ENCODE data around the gene CNTNAP2.

The CNTNAP2 gene

DNA sequence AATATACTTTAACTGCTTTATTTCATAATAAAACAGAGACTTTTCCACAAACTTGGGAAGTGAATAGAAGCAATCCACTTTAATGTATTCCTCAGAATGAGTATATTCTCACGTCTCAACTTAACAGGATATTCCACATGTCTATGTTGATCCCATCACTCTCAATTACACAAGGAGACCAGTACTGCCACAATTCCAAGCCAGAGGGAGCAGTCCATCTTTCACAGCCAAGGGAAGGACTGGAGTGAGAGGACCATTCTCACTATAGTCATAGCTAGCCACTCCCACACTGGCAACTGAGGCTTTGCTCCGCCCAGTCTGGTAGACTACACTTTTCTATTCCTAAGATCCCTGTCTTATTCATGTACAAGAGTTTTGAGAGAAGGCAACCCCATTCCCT is 553.9 kb downstream of the CNTNAP2 start:
- H3K4me1 ChIP-seq = no peaks in the 10 kb centered on the region
- H4K20me1 ChIP-seq = no peaks in the 10 kb centered on the region
- H3K4me3 ChIP-seq = no peak overlapping the region
- peaks cover 5% of the 10 kb centered on the region; the same call in 1 of the 2 replicates for H3K9me3 ChIP-seq
- no peak overlapping the region for H3K9ac ChIP-seq
- no peak overlapping the region for H3K4me2 ChIP-seq
- TF ChIP-seq Cebpa-rat (IDR thresholded peaks at IDR 0.05) = no peak
- H3K27me3 ChIP-seq = no peaks in the 10 kb centered on the region
- no peaks in the 10 kb centered on the region for H3K36me3 ChIP-seq
- no peak overlapping the region for H3K27ac ChIP-seq

DNA sequence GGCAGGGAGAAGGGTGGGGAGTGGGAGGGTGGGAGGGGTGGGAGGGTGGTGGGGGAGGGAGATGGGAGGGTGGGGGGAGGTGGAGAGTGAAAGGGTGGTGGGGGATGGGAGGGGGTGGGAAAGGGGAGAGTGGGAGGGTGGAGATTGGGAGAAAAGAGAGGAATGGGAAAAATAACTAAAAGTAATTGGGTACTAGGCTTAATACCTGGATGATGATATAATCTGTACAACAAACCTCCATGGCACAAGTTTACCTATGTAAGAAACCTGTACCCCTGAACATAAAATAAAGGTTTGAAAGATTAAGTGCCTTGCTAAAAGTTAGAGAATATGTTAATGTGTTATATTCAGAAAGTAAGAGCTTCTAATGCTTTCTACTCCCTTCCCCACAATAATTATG is 564.9 kb downstream of the CNTNAP2 start:
- H4K20me1 ChIP-seq = no peaks in the 10 kb centered on the region

DNA sequence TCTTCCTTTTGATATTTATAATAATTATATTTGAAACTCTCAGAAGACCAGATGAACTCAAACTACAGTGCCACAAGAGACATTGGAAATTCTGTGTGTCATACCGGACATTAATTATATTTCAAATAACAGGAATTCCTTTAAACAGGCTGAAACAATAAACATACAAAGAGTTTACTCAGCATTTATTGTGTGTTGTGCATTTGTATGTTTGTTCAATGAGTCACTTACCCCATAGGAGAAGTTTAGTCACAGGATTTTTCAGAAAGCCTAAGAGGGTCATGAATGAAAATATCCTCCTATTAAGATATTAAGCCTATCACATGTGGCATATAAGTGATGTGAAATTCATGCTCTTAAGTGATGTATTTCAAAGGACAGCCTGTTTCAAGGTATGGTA is 566.8 kb downstream of the CNTNAP2 start:
- H3K27me3 ChIP-seq = no peaks in the 10 kb centered on the region
- no peaks in the 10 kb centered on the region for H3K36me3 ChIP-seq
- H4K20me1 ChIP-seq = no peaks in the 10 kb centered on the region
- H3K4me1 ChIP-seq = no peaks in the 10 kb centered on the region
- no peak overlapping the region for H3K27ac ChIP-seq
- no peak overlapping the region for H3K9ac ChIP-seq
- no peak overlapping the region for H3K4me2 ChIP-seq
- no peak for TF ChIP-seq Cebpa-rat (IDR thresholded peaks at IDR 0.05)
- no peak overlapping the region for H3K4me3 ChIP-seq
- no peaks in the 10 kb centered on the region for H3K9me3 ChIP-seq

More for the DNA sequence above, 564.9 kb downstream of the CNTNAP2 start:
- no peaks in the 10 kb centered on the region for H3K9me3 ChIP-seq
- no peak overlapping the region for H3K9ac ChIP-seq
- H3K36me3 ChIP-seq = no peaks in the 10 kb centered on the region
- H3K27ac ChIP-seq = no peak overlapping the region
- H3K27me3 ChIP-seq = no peaks in the 10 kb centered on the region
- no peak overlapping the region for H3K4me3 ChIP-seq
- no peaks in the 10 kb centered on the region for H3K4me1 ChIP-seq
- no peak for TF ChIP-seq Cebpa-rat (IDR thresholded peaks at IDR 0.05)
- H3K4me2 ChIP-seq = no peak overlapping the region

DNA sequence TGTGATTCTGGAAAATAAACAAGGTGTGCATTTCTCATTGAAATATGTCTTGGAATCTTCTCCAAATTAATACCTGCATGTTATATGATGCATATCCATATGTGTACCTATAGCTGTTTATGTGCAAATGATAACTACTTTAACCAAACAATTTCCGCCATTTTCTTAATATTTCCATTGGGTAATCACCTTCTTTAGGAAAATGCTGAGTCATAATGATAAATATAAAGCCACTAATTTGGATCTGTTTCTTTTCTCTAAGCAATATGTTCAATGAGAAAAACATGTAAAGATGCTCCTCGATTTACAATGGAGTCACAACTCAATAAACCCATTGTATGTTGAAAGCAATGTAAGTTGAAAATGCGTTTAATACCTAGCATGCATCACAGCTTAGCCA is 574.4 kb downstream of the CNTNAP2 start:
- no peak for TF ChIP-seq Cebpa-rat (IDR thresholded peaks at IDR 0.05)
- Histone ChIP-seq H3K27ac (no peak overlapping the region), H3K27me3 (no peaks in the 10 kb centered on the region), H3K4me1 (no peaks in the 10 kb centered on the region; the same call in 1 of the 2 replicates), H3K4me3 (no peak overlapping the region), H3K9ac (no peak overlapping the region), H4K20me1 (no peaks in the 10 kb centered on the region), H3K36me3 (no peaks in the 10 kb centered on the region), H3K9me3 (no peaks in the 10 kb centered on the region), H3K4me2 (no peak overlapping the region)

DNA sequence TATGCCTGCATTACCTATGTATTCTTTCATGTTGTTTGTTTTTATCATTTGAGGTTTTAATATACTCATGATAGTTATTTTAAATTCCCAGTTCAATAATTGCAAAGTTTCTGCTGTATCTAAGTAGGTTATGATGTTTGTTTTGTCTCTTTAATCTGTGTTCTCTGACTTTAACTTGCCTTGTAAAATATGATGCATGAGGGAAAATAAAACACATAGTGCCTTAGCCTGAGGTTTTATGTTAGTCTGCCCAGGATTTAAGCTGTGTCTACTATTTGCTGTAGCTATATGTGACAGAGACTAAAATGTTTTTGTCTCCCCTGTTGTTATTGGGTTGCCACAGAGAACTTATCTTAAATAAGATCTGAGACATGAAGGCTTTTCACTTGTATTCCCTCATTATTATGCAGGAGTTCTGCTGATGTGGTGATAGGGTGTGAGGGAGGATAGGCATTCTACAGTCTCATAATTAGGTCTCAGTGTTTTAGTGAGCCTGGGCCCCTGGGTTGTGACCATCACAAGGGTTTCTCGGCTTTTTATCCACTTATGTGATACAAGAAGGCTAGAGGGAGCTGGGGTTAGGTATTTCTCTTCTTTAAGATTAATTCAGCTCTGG is 582.5 kb downstream of the CNTNAP2 start:
- Histone ChIP-seq H3K27ac (no peak overlapping the region), H3K9me3 (no peaks in the 10 kb centered on the region), H3K36me3 (no peaks in the 10 kb centered on the region), H3K9ac (no peak overlapping the region), H3K4me3 (no peak overlapping the region), H3K27me3 (no peaks in the 10 kb centered on the region), H3K4me1 (no peaks in the 10 kb centered on the region), H3K4me2 (no peak overlapping the region), H4K20me1 (no peaks in the 10 kb centered on the region)
- TF ChIP-seq Cebpa-rat (IDR thresholded peaks at IDR 0.05) = no peak

DNA sequence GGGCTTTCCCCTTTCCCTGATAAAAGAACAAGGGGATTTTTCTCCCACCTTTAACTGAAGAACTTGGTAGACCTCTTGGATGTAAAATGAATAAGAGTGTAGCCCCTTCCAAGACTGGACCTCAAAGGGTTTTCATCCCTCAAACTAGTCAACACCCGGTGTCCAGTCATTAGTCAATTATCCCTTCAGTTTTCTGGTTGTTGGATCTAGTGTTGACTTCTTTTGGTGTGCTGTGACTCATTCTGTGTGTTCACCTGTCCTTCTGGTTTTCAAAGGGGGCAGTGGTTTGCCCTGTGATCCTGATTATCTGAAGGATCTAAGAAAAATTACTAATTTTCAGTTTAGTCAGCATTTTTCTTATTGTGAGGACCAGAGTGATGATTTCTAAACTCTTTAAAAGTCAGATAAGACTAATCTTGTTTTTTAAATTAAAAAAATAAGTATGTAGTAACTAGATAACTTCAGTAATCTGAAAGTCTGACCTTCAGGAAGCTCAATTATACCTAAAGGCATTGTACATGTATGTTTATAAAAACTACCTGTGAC is 583.5 kb downstream of the CNTNAP2 start:
- TF ChIP-seq Cebpa-rat (IDR thresholded peaks at IDR 0.05) = no peak
- no peak overlapping the region for H3K4me3 ChIP-seq

DNA sequence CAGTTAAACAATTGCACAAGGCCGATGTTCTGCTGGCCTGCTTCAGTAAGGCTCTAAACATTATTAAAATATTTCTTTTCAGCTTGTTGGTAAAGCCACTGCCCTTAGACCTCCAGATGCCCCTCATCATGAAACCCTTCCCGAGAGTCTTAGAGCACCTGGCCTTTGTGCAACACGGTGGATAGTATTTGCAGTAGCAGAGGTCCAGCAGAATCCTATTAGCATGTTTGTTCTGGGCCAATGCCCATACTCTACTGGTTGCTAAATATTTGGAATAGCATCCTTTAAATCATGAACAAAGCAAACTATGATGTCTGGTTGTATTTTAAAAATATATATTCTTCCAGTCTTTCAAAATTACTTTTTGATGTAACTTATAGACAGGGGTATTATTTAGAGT is 584.6 kb downstream of the CNTNAP2 start:
- Histone ChIP-seq H3K27ac (no peak overlapping the region), H4K20me1 (no peaks in the 10 kb centered on the region), H3K4me2 (no peak overlapping the region), H3K27me3 (no peaks in the 10 kb centered on the region), H3K9ac (no peak overlapping the region), H3K4me3 (no peak overlapping the region), H3K4me1 (no peaks in the 10 kb centered on the region), H3K36me3 (no peaks in the 10 kb centered on the region), H3K9me3 (no peaks in the 10 kb centered on the region)
- no peak for TF ChIP-seq Cebpa-rat (IDR thresholded peaks at IDR 0.05)

More for the DNA sequence above, 583.5 kb downstream of the CNTNAP2 start:
- H3K9ac ChIP-seq = no peak overlapping the region
- no peaks in the 10 kb centered on the region for H4K20me1 ChIP-seq
- H3K36me3 ChIP-seq = no peaks in the 10 kb centered on the region
- H3K4me2 ChIP-seq = no peak overlapping the region
- no peaks in the 10 kb centered on the region for H3K4me1 ChIP-seq
- no peaks in the 10 kb centered on the region for H3K9me3 ChIP-seq
- H3K27me3 ChIP-seq = no peaks in the 10 kb centered on the region
- no peak overlapping the region for H3K27ac ChIP-seq

DNA sequence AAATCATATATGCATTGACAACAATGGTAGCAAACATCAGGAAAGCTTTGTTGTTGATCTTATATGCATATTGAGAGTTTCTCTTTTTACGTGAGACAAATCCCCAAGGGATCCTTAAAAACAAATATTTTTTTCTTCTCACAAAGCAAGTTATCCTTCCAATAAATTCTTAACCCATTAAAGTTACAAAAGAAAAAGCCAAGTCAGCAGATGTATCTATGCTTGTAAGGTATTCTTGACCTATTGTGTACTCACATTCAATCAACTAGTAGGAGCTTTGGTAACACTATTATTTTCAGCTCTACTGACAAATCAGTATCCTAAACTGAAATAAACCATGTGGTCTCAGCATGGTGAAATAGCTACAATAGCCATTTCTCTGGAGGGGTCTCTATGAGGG is 586.3 kb downstream of the CNTNAP2 start:
- no peak for TF ChIP-seq Cebpa-rat (IDR thresholded peaks at IDR 0.05)
- no peak overlapping the region for H3K9ac ChIP-seq
- no peaks in the 10 kb centered on the region for H3K4me1 ChIP-seq
- H3K36me3 ChIP-seq = no peaks in the 10 kb centered on the region
- H3K27me3 ChIP-seq = no peaks in the 10 kb centered on the region
- no peak overlapping the region for H3K4me3 ChIP-seq
- H3K27ac ChIP-seq = no peak overlapping the region
- no peaks in the 10 kb centered on the region for H3K9me3 ChIP-seq
- H4K20me1 ChIP-seq = no peaks in the 10 kb centered on the region
- no peak overlapping the region for H3K4me2 ChIP-seq

DNA sequence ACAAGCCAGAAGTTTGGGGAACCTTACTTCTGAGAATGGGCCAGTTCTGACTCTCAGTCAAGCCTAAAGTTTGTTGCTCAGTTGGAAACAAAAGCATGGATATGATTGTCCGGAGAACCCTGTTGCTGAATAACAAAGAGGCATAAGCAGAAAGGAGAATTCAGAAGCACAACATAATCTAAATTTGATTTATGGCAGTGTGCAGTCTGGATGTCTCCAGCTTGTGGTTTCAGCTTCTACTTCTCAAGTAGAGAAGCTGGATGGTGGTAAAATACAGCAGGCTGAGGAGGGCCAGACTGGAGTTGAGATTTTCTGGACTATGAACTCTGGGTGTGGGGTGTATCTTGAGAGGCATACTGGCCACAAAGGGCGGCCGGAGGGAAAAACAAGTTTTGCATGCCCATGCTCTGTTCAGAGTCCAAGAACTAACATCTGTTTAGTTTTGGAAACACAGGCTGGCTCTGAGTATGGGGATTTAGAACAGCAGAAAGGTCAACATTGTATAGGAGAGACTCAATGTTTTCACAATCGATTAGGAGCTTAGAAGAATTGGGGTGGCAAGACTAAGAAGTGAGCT is 592.9 kb downstream of the CNTNAP2 start:
- no peaks in the 10 kb centered on the region for H3K36me3 ChIP-seq
- H3K4me1 ChIP-seq = no peaks in the 10 kb centered on the region
- H3K4me2 ChIP-seq = no peak overlapping the region
- H3K9me3 ChIP-seq = no peaks in the 10 kb centered on the region
- no peak overlapping the region for H3K4me3 ChIP-seq
- H3K27me3 ChIP-seq = no peaks in the 10 kb centered on the region
- H4K20me1 ChIP-seq = no peaks in the 10 kb centered on the region
- no peak for TF ChIP-seq Cebpa-rat (IDR thresholded peaks at IDR 0.05)
- no peak overlapping the region for H3K9ac ChIP-seq
- no peak overlapping the region for H3K27ac ChIP-seq

DNA sequence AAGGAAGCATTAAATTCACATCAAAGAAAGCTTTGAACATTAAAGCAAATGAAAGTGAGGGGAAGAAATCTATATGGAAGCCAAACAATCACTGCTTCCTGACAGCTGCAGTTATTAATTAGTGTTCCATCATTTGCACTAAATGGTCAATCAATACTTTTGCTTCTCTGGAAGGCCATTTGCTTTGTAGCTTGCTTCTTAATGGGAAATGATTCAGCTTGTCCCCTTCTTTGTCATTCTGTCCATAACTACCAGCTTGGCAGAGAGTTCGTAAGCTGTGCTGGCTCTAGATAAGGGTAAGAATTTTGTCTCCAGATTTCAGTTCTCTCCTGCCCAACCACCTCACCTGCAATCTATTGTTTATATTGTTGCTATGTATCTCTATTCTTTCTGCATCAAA is 596.6 kb downstream of the CNTNAP2 start:
- Histone ChIP-seq H3K4me2 (no peak overlapping the region), H3K4me3 (no peak overlapping the region), H3K9ac (no peak overlapping the region), H3K27ac (no peak overlapping the region), H3K36me3 (no peaks in the 10 kb centered on the region), H4K20me1 (no peaks in the 10 kb centered on the region), H3K9me3 (no peaks in the 10 kb centered on the region), H3K27me3 (no peaks in the 10 kb centered on the region), H3K4me1 (no peaks in the 10 kb centered on the region)
- TF ChIP-seq Cebpa-rat (IDR thresholded peaks at IDR 0.05) = no peak
